ENCODE results near the gene NOXA1.
"Not testable (repeated sequence)": the region's sequence is repeated elsewhere in the genome, so short reads cannot be mapped to it uniquely, and the experiment has no call there.

The NOXA1 gene

DNA sequence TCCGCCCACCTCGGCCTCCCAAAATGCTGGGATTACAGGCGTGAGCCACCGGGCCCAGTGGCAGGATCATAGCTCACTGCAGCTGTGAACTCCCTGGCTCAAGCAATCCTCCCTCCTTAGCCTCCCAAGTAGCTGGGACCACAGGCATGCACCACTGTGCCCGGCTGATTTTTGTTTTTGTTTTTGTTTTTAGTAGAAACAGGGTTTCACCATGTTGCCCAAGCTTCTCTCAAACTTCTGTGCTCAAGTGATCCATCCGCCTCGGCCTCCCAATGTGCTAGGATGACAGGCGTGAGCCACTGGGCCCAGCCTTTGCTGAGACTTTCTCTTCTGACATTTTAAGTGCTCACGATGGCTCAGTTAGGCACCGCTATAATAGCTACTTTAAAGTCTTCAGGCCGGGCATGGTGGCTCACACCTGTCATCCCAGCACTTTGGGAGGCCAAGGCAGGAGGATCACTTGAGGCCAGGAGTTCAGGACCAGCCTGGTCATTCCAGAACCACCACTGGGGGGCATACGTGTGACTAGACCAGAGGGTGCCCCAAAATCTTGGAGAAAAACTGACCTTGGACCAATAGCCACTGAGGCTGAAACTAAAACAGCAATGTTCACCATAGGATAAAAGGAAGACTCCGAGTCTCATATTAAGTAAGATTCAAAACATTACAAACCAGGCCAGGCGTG lies 21.1 kb downstream of the NOXA1 start:
- DNase-seq: no peak

DNA sequence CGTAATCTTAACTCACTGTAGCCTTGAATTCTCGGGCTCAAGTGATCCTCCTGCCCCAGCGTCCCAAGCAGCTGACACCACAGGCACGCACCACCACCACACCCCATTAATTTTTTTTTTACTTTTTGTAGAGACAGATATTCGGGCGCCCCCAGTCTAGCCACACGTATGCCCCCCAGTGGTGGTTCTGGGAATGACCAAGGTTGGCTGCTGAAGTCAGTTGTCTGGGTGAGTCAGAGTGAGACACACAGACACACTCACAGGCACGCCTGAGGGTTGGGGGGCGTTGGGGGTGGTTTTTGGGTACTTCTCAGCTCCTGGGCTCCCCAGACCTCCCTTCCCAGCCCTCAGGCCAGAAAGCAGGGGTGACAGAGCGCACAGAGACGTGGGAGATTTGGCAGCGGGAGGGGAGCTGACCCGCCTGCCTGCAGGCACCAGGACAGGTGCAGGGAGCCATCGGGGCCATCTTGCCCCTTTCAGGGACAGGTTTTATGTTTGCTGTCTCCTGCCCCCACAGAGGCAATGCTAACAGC lies 22.1 kb downstream of the NOXA1 start:
- DNase-seq: no peak

DNA sequence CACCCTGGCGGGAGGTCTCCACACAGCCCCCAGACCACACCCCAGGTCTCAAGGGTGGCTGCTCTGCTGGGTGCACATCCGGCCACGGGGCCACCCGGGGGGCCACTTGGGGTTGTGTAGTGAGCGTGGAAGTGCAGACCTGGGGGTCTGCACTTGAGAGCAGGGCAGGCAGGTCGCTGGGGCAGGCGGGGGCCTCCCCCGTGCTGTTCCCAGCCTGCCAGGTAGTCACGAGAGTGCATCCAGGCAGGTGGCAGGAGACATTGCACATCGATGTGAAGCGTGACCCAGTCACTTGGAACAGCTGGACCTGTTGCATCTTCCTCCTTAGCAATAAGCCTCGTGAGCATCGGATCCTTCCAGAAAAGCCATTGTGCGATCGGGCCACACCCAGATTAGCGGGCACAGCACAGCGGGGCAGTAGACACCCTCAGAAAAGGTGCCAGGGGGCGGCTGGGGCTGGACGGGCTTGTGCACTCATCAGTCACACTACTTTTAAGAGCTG lies 22.8 kb downstream of the NOXA1 start:
- DNase-seq: no peak

DNA sequence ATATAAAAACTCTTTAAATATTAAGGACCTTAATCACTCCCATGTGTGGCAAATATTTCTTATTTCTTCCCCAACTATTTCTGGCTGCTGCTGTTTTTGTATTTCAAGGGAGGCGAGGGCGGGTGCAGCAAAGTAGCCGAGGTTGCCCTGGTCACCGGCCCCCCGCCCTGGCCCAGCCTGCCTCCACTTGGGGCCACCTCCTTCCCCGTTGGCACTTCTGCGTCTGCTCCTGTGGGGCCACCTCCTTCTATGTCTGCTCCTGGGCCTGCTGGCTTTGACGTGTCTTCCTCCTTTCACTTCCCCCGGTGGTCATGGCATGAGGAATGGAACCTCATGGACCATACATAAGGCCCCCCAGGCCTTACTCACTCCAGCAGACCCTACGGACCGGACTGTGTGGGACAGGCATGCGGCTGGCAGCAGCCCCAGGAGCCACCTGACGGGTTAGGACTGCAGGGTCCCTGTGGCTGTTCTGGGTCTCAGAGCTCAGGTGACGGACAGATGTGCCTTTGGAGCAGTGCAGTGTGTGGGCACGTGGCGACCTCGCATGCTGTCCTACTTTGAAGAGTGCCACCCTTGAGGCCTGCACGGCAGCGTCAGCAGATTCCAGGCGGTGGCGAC lies 23.8 kb downstream of the NOXA1 start:
- no peak for DNase-seq

DNA sequence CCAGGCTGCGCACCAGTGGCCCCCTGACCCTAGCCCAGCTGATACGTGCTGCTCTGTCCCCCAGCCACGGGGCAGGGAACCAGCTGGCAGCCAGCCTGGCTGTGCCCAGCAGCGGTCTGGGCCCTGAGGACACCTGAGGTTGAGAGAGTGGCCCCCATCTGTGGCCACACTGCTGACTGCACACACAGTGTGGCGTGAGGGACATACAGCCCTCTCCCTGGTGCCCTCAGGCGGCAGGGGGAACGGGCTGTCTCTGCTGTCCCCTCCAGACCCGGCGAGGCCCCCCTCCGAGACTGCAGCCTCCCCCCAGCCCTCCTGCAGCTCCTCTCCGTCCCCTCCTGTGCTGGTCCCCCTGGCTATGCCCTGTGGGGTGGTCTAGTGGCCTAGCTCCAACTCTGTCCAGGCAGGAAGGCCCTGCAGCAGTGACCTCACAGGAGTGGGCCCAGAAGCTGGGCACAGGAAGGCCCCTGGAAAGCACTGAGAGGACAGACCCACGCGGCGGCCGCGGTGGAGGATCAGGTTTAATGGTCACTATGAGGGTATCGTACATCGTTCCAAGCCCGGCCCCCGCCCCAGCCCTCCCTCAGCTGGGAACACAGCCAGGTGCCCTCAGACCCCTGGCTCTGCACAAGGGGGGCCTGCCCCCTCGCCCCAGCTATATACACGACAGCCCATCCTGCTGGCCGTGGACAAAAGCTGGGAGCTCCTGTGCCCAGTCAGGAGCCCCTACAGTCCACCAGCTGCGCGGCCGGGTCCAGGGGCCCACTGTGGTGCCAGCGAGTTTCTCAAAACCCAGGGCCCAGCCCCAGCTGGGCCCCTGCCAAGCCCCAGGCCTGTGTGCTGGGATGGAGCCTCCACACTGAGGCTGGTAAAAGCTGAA lies 24.8 kb downstream of the NOXA1 start:
- DNase-seq: no peak

DNA sequence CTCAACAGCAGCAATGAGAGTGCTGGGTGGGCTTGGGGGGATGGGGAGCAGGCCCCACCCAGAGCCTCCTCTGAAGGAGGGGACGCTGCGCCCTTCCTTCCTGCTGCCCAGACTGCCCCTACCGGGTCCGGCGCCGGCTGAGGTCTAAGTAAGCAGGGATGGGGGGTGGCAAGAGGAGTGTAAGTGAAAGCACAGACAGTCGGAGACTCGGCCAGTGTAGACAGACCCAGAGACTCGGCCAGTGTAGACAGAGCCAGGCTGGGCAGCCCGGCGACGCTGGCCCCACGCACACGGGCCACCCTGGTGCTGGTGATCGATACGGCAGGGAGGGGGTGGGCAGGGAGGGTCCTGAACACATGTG lies 25.4 kb downstream of the NOXA1 start:
- no peak for DNase-seq

DNA sequence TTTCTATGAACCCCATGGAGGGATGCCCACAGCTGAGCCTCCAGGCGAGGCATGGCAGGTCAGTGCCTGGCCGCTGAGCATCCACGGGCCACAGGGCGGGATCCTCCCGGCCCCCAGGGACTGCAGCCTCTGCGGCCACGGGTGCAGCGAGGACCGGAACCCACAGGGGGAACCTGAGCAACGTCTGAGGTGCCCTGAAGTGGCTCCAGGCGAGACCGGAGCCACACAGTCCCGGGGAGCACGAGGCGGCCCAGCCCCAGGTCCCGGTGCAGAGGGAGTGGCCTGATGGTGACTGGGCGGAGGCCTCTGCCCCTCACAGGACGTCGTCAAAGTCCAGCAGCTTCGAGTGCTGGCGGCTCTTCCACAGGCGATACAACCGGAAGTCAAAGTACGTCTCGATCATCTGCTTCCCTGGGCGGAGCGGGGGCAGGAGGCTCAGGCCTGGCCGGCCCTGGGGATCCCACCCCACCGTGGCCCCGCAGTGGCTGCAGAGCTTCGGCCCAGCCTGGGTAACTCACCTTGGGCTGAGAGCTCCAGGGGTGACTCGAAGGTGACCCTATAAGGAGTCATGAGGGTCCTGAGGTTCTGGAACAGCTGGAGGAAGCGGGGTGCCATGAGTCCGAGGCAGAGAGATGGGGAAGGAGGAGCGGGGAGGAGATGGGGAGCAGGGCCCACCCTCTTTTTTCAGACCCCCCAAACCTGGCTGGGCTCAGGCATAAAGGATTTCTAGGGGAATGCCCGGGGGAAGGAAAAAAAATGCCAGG lies 26.1 kb downstream of the NOXA1 start:
- DNase-seq: no peak

DNA sequence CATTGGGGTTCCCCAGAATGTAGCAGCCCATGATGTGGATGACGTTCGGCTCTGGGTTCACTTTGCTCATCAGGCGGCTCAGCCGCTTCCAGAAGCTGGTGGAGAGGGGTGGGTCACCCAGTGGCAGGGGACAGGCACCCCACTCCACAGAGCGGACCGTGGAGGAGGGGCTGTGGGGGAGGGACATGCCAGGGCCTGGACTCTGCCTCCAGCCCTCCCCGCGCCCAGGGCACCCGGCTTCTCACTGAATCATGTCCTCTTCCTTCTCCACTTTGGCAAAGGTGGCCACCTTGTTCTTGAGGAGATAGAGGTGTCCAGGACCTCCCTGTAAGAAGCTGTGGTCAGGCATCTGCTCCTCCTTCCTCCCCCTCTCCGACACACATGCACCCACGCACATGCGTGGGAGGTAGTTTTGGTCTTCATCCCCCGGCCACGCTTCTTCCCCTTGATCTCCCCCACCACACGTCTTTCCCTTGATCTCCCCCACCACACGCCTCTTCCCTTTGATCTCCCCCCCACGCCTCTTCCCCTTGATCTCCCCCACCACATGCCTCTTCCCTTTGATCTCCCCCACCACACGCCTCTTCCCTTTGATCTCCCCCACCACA lies 26.8 kb downstream of the NOXA1 start:
- DNase-seq: no peak

DNA sequence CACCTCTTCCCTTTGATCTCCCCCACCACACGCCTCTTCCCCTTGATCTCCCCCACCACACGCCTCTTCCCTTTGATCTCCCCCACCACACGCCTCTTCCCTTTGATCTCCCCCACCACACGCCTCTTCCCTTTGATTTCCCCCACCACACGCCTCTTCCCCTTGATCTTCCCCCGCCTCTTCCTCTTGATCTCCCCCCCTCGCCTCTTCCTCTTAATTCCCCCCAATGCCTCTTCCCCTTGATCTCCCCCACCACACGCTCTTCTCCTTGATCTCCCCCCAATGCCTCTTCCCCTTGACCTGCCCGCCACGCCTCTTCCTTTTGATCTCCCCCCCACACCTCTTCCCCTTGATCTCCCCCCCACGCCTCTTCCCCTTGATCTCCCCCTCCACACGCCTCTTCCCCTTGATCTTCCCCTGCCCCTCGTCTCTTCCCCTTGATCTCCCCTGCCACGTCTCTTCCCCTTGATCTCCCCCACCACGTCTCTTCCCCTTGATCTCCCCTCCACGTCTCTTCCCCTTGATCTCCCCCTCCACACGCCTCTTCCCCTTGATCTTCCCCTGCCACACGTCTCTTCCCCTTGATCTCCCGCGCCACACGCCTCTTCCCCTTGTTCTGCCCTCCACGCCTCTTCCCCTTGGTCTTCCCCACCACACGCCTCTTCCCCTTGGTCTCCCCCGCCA lies 27.5 kb downstream of the NOXA1 start:
- DNase-seq: not testable (repeated sequence)

DNA sequence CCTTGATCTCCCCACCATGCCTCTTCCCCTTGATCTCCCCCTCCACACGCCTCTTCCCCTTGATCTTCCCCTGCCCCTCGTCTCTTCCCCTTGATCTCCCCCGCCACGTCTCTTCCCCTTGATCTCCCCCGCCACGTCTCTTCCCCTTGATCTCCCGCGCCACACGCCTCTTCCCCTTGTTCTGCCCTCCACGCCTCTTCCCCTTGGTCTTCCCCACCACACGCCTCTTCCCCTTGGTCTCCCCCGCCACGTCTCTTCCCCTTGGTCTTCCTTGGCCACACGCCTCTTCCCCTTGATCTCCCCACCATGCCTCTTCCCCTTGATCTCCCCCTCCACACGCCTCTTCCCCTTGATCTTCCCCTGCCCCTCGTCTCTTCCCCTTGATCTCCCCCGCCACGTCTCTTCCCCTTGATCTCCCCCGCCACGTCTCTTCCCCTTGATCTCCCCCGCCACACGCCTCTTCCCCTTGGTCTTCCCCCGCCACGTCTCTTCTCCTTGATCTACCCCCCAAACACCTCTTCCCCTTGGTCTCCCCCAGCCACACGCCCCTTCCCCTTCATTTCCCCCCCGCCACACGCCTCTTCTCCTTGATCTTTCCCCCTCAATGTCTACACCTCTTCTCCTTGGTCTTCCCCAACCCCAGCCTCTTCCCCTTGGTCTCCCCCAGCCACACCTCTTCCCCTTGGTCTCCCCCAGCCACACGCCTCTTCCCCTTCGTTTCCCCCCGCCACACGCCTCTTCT lies 28.2 kb downstream of the NOXA1 start:
- not testable (repeated sequence) for DNase-seq

DNA sequence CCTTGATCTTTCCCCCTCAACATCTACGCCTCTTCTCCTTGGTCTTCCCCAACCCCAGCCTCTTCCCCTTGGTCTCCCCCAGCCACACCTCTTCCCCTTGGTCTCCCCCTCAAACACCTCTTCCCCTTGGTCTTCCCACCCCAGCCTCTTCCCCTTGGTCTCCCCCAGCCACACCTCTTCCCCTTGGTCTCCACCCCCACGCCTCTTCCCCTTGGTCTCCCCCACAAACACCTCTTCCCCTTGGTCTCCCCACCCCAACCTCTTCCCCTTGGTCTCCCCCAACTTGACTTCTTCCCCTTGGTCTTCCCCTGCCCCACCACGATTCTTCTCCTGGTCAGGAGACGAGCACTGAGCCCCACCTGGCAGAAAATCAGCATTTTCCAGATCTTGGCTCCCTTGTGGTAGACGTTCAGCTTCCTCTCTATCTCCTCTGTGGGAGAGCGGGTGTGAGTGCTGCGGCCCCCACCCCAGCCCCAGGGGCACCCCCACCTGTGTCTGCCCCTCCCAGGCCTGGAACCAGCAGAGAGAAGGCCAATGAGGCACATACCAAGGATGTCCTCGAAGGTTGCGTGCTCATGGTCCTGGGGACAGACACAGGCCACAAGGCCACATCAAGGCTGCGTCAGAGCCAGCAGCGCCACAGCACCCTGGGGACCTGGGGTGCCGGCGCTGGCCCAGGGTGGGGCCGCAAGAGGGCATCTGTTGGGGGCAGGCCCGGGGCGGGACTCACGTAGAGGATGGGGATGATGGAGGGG lies 29.0 kb downstream of the NOXA1 start:
- DNase-seq: no peak

DNA sequence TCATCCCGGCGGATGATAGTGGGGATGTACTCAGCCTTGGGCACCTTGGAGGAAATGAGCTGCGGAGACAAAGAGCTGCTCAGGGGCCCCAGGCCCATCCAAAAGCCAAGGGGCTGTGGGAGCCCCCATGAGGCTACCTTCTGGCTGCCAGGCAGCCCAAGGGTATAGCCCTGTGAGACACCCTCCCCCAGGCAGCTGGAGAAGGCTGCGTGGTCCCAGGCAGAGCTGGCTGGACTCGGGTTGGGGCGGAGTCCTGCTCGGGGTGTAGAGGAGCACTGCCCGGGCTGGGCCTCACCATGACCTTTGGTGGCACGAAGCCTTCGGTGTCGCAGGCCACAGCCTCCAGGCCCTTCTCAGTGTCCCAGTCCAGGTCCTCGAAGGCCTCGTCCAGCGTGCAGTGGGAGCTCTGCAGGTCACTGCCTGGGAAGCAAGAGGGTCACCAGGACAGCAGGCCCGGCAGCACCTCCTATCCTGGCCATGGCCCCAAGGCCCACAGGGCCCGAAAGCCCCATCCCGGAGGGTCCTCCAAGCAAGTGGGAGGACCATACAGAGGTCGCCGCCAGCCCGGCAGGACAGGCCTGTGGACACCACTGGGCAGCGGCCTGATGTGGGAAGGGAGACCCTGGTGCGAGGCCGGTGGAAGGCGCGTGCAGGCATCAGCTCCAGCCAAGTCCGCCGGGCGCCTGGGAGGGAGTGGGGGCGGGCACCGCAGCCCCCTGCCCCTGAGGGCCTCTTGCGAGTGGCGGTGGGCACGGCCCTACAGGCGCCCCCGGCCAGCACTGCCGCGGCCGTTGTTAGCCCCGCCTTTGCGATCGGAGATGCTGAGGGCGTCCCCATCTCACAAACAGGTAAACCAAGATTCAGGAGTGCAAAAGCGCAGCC lies 29.8 kb downstream of the NOXA1 start:
- no peak for DNase-seq

DNA sequence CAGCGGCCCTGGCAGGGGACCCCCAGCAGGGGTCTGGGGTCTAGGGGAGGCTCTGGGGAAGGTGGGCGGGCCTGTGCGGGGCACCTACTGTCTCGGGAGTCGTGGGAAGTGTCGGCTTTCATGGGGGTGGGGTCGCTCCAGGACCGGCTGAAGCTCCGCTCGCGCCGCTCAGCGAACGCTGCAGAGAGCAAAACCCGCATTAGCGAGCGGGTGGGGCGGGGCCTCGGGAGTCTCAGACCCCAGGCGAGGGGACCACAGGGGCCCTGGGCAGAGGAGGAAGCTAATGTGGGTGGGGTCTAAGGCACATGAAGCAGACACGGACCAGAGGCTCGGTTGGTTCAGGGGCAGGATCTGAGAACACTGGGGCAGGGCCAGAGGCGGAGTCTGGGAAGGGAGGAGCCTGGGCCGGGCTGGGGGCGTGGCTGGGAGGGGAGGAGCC lies 30.5 kb downstream of the NOXA1 start:
- no peak for DNase-seq

DNA sequence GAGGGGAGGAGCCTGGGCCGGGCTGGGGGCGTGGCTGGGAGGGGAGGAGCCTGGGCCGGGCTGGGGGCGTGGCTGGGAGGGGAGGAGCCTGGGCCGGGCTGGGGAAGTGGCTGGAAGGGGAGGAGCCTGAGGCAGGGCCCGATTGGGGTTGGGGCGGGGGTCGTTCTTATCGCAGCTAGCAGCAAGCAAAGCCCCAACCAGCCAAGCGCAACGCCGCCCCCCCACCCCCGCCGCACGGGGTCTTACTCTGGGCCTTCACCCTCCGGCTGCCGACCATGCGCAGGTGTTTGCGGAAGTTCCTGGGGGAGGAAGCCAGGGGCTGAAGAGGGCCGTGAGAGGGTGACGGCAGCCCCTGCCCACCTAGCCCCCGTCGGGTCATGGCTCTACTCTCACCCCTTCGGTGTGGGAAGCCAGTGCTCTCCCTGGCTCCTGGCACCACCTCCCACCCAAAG lies 31.0 kb downstream of the NOXA1 start:
- DNase-seq: no peak

DNA sequence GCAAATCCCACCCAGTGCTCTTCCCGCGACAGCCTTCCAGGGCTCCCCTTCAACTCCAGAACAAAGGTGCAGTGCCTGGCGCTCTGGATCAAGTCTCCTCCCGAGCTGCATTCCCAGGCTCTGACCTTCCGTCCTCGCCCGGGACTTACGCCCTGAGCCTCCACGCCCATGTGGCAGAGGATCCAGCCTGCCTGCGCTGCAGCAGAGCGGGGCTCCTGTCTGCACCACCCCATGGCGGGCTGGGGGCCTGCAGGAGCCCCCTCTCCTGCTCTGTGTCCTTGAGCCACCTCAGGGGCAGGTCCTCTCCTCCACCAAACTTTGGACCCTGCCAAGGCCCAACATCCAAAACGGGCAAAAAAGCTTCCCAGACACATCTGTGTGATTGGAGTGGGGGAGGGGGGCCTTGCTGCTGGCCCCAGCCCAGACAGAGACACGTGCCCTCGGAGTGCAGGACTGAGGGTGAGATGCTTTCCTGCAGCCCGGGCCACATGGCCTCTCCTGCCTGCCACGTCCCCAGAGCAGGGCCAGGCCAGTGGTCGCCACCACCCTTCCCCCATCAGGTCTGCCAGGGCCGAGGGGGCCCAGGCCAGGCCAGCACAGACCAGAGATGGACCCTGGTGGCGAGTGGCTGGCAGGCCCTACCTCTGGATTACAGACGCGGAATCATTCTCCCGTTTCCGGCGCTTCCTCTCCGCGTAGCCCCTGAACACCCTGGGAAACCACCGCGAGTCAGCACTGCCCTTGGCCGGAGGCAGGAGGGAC lies 31.6 kb downstream of the NOXA1 start:
- no peak for DNase-seq

DNA sequence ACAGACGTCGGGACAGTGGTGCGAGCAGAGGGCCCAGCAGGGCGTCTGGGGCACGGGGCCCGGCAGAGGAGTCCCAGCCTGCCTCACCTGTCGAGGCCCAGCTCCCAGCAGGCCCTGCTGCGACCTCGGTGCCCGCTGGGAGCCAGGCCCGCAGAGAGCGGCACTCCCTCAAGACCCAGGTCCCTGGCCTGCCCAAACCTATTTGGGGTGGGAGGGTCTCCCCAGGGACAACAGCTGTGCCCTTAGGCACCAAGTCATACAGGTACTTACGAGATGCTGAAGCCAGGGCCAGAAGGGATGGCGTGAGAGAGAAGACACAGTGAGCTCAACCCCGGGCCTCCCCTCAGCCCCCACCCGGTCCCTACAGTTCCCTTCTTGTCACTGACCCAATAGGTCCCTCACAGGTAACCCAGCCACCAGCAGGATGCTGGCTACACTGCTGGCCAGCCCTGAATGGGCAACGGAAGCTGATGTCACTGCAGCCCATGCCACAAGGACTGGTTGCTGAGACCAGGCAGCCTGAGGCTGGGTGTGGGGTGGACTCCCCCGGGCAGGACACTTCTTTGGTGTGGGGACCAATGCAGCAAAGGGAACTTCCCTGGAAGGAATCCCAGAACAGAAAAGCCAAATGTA lies 32.3 kb downstream of the NOXA1 start:
- no peak for DNase-seq

DNA sequence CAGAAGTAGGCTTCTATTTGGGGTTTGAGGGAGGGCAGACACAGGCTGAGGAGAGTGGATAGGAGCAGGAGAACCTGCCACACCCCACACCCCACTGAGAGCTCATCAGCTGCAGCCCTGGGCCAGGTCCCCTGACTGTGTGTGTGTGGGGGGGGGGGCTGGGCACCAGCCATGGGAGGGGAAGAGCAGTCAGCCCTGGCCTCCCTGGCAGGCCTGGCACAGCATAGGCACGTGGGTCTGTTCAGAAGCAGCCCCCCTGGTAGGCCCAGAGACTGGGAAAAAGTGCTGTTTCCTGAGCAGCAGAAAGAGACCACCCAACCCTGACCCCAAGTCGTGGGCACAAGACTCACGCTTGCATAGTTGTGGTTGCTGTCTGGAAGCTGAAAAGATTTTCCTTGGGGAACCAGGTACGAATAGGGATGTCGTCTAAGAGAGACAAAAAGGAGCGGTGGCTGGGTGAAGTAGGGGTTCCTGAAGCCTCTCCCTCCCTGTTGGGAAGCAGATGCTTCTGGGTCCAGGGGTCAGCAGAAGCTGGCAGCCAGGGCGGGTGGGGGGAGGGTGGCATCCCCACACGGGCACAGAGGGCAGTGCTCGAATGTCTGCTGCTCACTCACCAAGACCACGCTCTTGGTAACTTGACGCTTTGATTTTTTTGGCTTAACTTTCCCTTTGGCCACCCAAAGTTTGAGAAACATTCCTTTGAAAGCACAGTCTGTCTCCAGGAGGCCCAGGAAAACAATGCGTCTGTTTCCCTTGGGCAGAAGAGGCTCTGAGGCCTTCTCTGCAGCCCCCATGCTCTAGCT lies 33.1 kb downstream of the NOXA1 start:
- DNase-seq: no peak
